GM12891 (cell line): ENCODE results near the gene C2CD3.

ENCODE experiments used
- POLR2A ChIP-seq: IDR thresholded peaks from 2 replicates; pipeline ENCODE4 v1.6.1; 2011; ENCODE audit warnings: low read depth, low read length, control low read depth
- POLR2AphosphoS5 ChIP-seq: IDR thresholded peaks from 2 replicates; pipeline ENCODE4 v1.6.1; 2011; ENCODE audit warnings: low read depth, low read length, control low read depth
- SPI1 ChIP-seq: IDR thresholded peaks from 2 replicates; pipeline ENCODE4 v1.6.1; 2011; ENCODE audit warnings: low read depth, low read length, control low read depth

DNA sequence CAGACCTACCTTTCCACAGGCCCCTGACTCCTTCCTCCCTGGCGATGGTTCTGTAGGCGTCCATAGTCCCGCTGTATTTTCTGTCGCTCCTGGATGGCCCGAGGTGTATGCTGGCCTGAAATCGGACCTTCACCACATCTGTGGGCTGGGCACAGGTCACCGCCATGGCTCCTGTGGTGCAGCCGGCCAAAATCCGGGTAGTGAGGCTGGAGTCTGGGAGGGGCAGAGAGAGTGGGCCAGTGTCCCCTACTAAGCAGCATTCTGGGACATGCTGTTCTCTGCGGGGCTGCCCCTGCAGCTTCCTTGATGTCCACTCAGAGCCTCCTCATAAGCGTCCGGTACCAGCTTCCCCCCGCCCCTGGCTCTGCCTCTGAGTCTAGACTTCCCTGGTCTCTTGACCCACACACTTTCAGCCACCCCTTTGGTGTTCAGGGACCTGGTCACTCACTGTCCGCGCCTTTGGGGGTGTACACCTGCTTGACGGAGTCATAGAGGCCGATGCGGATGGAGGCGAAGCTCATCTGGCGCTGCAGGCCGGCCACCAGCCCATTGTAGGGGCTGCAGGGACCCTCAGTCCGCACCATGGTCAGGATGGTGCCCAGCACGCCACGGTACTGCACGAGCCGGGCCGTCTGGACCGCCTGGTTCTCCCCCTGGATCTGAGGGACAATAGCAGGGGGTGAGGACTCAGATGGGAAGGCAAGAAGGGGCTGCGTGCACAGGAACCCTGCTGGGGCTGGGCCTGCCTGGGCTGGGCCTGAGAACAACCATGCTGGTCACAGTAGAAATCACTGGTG is 164.9 kb downstream of the C2CD3 start:
- TF ChIP-seq POLR2A (no peak), POLR2AphosphoS5 (no peak), SPI1 (no peak)
